Measurements from ENCODE around the gene SOX10. TPM values are rescaled to one million over a fixed set of nuclear protein-coding genes. Genes with fewer than 3 reads are reported as not detected.

Gene SOX10
- total RNA-seq, 1 experiment from 2014 or later = 2.4 TPM

DNA sequence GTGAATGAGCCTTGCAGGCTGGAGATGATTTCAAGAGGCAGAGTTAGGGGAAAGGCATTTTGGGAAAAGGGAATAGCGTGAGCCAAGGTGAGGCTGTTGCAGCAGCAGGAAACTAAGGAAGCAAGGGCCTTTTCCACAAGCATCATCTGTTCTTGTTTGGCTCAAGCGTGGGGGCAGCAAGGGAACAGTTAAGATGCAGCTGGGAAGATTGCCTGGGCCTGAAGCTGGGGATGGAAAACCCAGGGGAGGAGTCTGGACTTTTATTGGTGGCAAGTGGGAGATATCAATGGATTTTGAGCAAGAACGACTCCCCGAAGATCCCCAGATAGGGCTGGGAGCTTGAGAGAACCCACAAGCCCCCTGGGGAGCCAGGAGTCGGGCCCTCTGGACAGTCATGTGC is 45.5 kb upstream of the SOX10 start:
- Histone ChIP-seq H3K79me1 (ENCODE audit: insufficient read depth, low read depth, low read length, poor library complexity, severe bottlenecking) (no peaks in the 10 kb centered on the region), H2BK5ac (ENCODE audit: insufficient read length, low read length) (no peak overlapping the region), H3K9me3 (ENCODE audit: control insufficient read depth, low read depth, low read length) (no peaks in the 10 kb centered on the region), H3K23ac (ENCODE audit: insufficient read length, low read depth, low read length) (no peak overlapping the region), H2AK5ac (ENCODE audit: insufficient read length, low read length) (no peak overlapping the region), H3K27me3 (ENCODE audit: insufficient read depth, low read length) (no peaks in the 10 kb centered on the region), H2AFZ (ENCODE audit: low read length) (no peak overlapping the region), H3K18ac (ENCODE audit: insufficient read length, low read depth, low read length) (no peak overlapping the region), H2BK20ac (ENCODE audit: low read depth, low read length, poor library complexity, severe bottlenecking) (no peak overlapping the region), H2BK15ac (ENCODE audit: low read depth, low read length) (no peak overlapping the region), H4K8ac (replicated peaks; ENCODE audit: insufficient read length, low read depth, low read length) (no peak overlapping the region), H2BK12ac (ENCODE audit: insufficient read length, low read depth, low read length) (no peak overlapping the region), H3K27ac (ENCODE audit: insufficient read length, low read depth, low read length) (no peak overlapping the region), H3K4ac (ENCODE audit: low read depth, low read length) (no peak overlapping the region), H3K14ac (ENCODE audit: insufficient read depth, low read length) (no peak overlapping the region), H3K9ac (ENCODE audit: extremely low read depth, insufficient read length, low read length) (no peak overlapping the region), H2BK120ac (ENCODE audit: low read depth, low read length, poor library complexity, severe bottlenecking) (no peak overlapping the region), H4K91ac (ENCODE audit: insufficient read length, low read depth, low read length) (no peak overlapping the region), H3K4me1 (ENCODE audit: insufficient read depth, low read length) (peaks cover under 1% of the 10 kb centered on the region; the same call in 1 of the 2 replicates), H3K79me2 (ENCODE audit: insufficient read depth, low read length) (no peaks in the 10 kb centered on the region), H3K56ac (ENCODE audit: insufficient read length, low read depth, low read length) (no peak overlapping the region), H4K5ac (ENCODE audit: insufficient read length, low read depth, low read length) (no peak overlapping the region), H3K4me2 (ENCODE audit: insufficient read depth, insufficient read length, low read length) (no peak overlapping the region), H4K20me1 (ENCODE audit: control insufficient read depth, insufficient read depth, insufficient read length) (no peaks in the 10 kb centered on the region), H3T11ph (ENCODE audit: low read length) (no peak overlapping the region), H3K23me2 (ENCODE audit: insufficient read length, low read depth, low read length, poor library complexity, severe bottlenecking) (no peaks in the 10 kb centered on the region)
- no CpG with 5 or more reads among the region's 5 CpGs for WGBS (ENCODE audit: extremely low coverage, insufficient read length, low lambda C conversion rate)
- no peak overlapping the region for H3K27ac Mint-ChIP-seq
- H3K27me3 Mint-ChIP-seq (ENCODE audit: low read depth) = peaks cover 28% of the 10 kb centered on the region
- TF ChIP-seq CTCF (conservative IDR thresholded peaks at IDR 0.05) = no peak
- no peak for DNase-seq
- no peaks in the 10 kb centered on the region for H3K36me3 Mint-ChIP-seq (ENCODE audit: insufficient read depth in 1 of 3, low read depth in 3 of 3)
- no peaks in the 10 kb centered on the region for H3K9me3 Mint-ChIP-seq
- no peak overlapping the region for H3K4me3 Mint-ChIP-seq
- H3K4me1 Mint-ChIP-seq = peaks cover 21 to 35% of the 10 kb centered on the region in 2 experiments

All from H9 (cell line).